Measurements from ENCODE around the gene CYP2A6. TPM values are rescaled to one million over a fixed set of nuclear protein-coding genes. Genes with fewer than 3 reads are reported as not detected.
A peak's percentile ranks its signal among the peaks of the same experiment; 100 is the strongest.

Gene CYP2A6
- polyA plus RNA-seq, 1 of the 3 experiments (the other 2 are of a cell fraction) = not detected

DNA sequence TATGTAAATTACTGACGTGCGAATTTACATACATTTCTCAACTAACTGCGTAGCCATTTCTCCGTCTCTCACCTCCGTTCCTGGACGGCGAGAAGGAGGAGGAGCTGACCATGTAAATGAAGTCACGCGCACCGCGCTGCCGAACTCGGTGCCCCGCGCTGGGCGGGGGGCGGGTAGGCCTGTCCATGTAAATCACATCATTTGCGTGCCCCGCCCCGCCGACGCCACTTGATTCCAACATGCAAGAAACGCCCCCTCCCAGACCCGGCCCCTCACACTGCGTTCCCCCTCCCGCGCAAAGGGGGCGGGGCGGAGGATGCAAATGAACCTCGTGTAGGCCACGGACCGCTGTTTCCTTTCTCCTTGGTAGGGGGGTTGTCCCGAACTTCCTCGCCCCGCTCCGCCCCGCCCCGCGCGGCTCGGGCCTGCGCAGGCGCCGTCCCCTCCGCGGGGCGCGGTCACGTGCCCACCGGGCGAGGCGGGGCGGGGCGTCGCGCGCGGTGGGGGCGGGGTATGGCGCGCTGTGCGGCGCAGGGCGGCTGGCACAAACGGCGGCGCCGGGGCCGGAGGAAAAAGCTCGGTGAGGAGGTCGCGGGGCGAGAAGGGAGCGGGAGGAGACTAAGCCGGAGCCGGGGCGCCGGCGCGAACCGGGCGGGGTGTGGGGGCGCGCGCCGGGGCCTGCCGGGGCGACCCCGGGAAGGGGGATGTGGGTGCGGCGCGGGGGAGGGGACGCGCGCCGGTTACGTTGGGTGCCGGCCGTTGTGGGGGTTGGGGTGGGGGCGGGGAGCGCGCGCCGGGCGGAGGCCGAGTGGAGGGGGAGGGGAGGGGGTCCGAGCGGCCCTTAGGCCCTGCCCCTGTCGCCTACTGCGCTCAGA, 51.3 kb downstream of the CYP2A6 start, which contains the start of gene EGLN2:
Gene EGLN2, plus strand, starts transcription at position 509 of the 875 bp plus-strand sequence. CDS start 1,382 bp downstream, outside the sequence.
- peaks cover 49% of the 10 kb centered on the region for H3K79me2 ChIP-seq (ENCODE audit: insufficient read depth)
- CTCF ChIA-PET = interaction anchor here (0.6 to 3.7 kb wide), 12 partner anchors 8 to 195 kb away, joined by 3 to 20 read pairs (median 6); partner anchors contain the start of genes NUMBL and RAB4B
- peak; percentile 48; the same call in 1 of the 2 replicates for TF ChIP-seq TAF1 (IDR thresholded peaks at IDR 0.05; ENCODE audit: borderline replicate concordance, low read depth, low read length)
- TF ChIP-seq MEF2A (IDR thresholded peaks at IDR 0.05; ENCODE audit: borderline replicate concordance, low read depth) = no peak
- no peak for TF ChIP-seq SMC3 (IDR thresholded peaks at IDR 0.05; ENCODE audit: low read depth, low read length)
- no peak for TF ChIP-seq EZH2phosphoT487 (IDR thresholded peaks at IDR 0.05; ENCODE audit: borderline replicate concordance, low read depth)
- TF ChIP-seq SIN3A (IDR thresholded peaks at IDR 0.05; ENCODE audit: borderline replicate concordance, low read depth, low read length) = peak; percentile 12; the same call in 1 of the 2 replicates
- TF ChIP-seq FOXJ3 (CRISPR knock-in tag; IDR thresholded peaks at IDR 0.05) = no peak
- TF ChIP-seq GATA2 (CRISPR knock-in tag; IDR thresholded peaks at IDR 0.05) = no peak
- TF ChIP-seq NRF1 (IDR thresholded peaks at IDR 0.05; ENCODE audit: low read depth, low read length) = peak; percentile 79
- TF ChIP-seq PBX3 (IDR thresholded peaks at IDR 0.05) = peak; percentile 92
- no peak for TF ChIP-seq CTCF (IDR thresholded peaks at IDR 0.05)
- TF ChIP-seq, protein P1, sequence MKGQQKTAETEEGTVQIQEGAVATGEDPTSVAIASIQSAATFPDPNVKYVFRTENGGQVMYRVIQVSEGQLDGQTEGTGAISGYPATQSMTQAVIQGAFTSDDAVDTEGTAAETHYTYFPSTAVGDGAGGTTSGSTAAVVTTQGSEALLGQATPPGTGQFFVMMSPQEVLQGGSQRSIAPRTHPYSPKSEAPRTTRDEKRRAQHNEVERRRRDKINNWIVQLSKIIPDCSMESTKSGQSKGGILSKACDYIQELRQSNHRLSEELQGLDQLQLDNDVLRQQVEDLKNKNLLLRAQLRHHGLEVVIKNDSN (IDR thresholded peaks at IDR 0.05; ENCODE audit: borderline replicate concordance, low read depth) = peak; percentile 80
- TF ChIP-seq NFIC (IDR thresholded peaks at IDR 0.05; ENCODE audit: borderline replicate concordance) = no peak
- no peak for TF ChIP-seq FOSL2 (IDR thresholded peaks at IDR 0.05; ENCODE audit: borderline replicate concordance, low read depth)
- TF ChIP-seq ELF1 (IDR thresholded peaks at IDR 0.05) = no peak
- no peak for TF ChIP-seq RCOR1 (IDR thresholded peaks at IDR 0.05; ENCODE audit: low read length)
- no peak for TF ChIP-seq YY1 (IDR thresholded peaks at IDR 0.05; ENCODE audit: low read depth)
- no peak for TF ChIP-seq FOXM1 (IDR thresholded peaks at IDR 0.05; ENCODE audit: low read depth)
- 0 out of 2 replicates have a peak, but pooled peaks have one; percentile 5 for TF ChIP-seq GABPA (IDR thresholded peaks at IDR 0.05; ENCODE audit: low read depth)
- TF ChIP-seq RXRA (IDR thresholded peaks at IDR 0.05; ENCODE audit: borderline replicate concordance, low read depth) = no peak
- TF ChIP-seq, protein P2, sequence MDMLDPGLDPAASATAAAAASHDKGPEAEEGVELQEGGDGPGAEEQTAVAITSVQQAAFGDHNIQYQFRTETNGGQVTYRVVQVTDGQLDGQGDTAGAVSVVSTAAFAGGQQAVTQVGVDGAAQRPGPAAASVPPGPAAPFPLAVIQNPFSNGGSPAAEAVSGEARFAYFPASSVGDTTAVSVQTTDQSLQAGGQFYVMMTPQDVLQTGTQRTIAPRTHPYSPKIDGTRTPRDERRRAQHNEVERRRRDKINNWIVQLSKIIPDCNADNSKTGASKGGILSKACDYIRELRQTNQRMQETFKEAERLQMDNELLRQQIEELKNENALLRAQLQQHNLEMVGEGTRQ (IDR thresholded peaks at IDR 0.05; ENCODE audit: borderline replicate concordance, low read depth, low read length) = peak; percentile 62
- TF ChIP-seq TEAD4 (IDR thresholded peaks at IDR 0.05; ENCODE audit: borderline replicate concordance, insufficient read depth) = no peak
- TF ChIP-seq MAX (IDR thresholded peaks at IDR 0.05; ENCODE audit: low read depth) = peak; percentile 16; the same call in 1 of the 2 replicates
- no peak; the same call in 1 of the 2 replicates for TF ChIP-seq POLR2AphosphoS5 (IDR thresholded peaks at IDR 0.05; ENCODE audit: low read depth, low read length)
- TF ChIP-seq CHD2 (IDR thresholded peaks at IDR 0.05; ENCODE audit: low read length, partially characterized antibody) = peak; percentile 8
- no peak for TF ChIP-seq JUND (IDR thresholded peaks at IDR 0.05)
- TF ChIP-seq MXI1 (IDR thresholded peaks at IDR 0.05; ENCODE audit: low read depth, low read length) = peak; percentile 53; the same call in 1 of the 2 replicates
- TF ChIP-seq TCF12 (IDR thresholded peaks at IDR 0.05) = no peak
- TF ChIP-seq RAD21 (IDR thresholded peaks at IDR 0.05; ENCODE audit: low read length) = no peak
- TF ChIP-seq EP300 (IDR thresholded peaks at IDR 0.05; ENCODE audit: borderline replicate concordance in 1 of 2, low read depth in 1 of 2, low read length in 1 of 2) = no peak

More for the DNA sequence above, 51.3 kb downstream of the CYP2A6 start, which contains the start of gene EGLN2:
- H3K9ac ChIP-seq = peak within 1 kb of the TSS; percentile 83
- H3K36me3 ChIP-seq (replicated peaks in 1 of 2; ENCODE audit: control insufficient read depth in 1 of 2, insufficient read depth in 2 of 2, low read length in 1 of 2) = peaks cover 21 to 23% of the 10 kb centered on the region in 2 experiments
- 1% methylated on average over 35 of the region's 110 CpGs for WGBS (ENCODE audit: low lambda C conversion rate)
- peaks cover 35 to 42% of the 10 kb centered on the region in 2 experiments; a peak in 2 of 4 replicates for H3K4me1 ChIP-seq (ENCODE audit: control insufficient read depth in 1 of 2, insufficient read depth in 2 of 2, low read depth in 1 of 2, low read length in 1 of 2)
- H3K4me3 ChIP-seq (ENCODE audit: low read depth in 2 of 2, low read length in 1 of 2) = peak within 1 kb of the TSS; percentile 71 to 80
- H3K9me3 ChIP-seq = no peaks in the 10 kb centered on the region
- peaks cover 9% of the 10 kb centered on the region for H3F3A ChIP-seq (replicated peaks; ENCODE audit: insufficient read depth)
- peak within 1 kb of the TSS; percentile 84 to 89 for H3K27ac ChIP-seq (ENCODE audit: low read depth in 2 of 2, low read length in 1 of 2)
- H3K4me2 ChIP-seq = peak within 1 kb of the TSS; percentile 98
- no peaks in the 10 kb centered on the region for H3K27me3 ChIP-seq (ENCODE audit: insufficient read depth)
- H3K9me2 ChIP-seq = no peaks in the 10 kb centered on the region
- POLR2A ChIA-PET = interaction anchor here (0.6 to 3.6 kb wide), 6 partner anchors 8 to 1075 kb away, joined by 4 to 31 read pairs (median 6); partner anchors contain the start of genes ACTMAP, COQ8B, ITPKC and NUMBL
- peak; percentile 98 for DNase-seq
- peaks cover 44% of the 10 kb centered on the region for H4K20me1 ChIP-seq (ENCODE audit: insufficient read depth)
- H2AFZ ChIP-seq (ENCODE audit: low read depth) = peak within 1 kb of the TSS; percentile 83

All from SK-N-SH (cell line).